ENCODE measurements around the gene ADSS1.

The ADSS1 gene

GRCh38 chr14:104795781-104796686, 72.0 kb downstream of the ADSS1 start:
- DNase-seq (ENCODE audit: low spot score): peak; percentile 60

GRCh38 chr14:104796687-104797081, 72.7 kb downstream of the ADSS1 start:
- DNase-seq (ENCODE audit: low spot score): no peak

Data from hematopoietic multipotent progenitor cell treated with erythropoietin and hydrocortisone succinate and interleukin-3 and kit ligand, for 15 days (in vitro differentiated cells).